Inflammatory macrophage (primary cell): ENCODE results near the gene ESX1.
"Not testable (repeated sequence)": the region's sequence is repeated elsewhere in the genome, so short reads cannot be mapped to it uniquely, and the experiment has no call there.

Experiments used
- DNase-seq, 2 donors: peaks; one replicate each; pipeline ENCODE4 v3.0.0-alpha.2; 2020 to 2022
- total RNA-seq, 18 experiments: gene quantifications; one replicate each; lab custom pipeline; 2026; ENCODE audit warnings: mixed read lengths in 6 of 18, inconsistent platforms in 2 of 18; lab: John Stamatoyannopoulos, UW

The ESX1 gene
- 0 reads per million in 18 experiments for total RNA-seq

- no peak for DNase-seq
Observed at GRCh38 chrX:104254442-104255115, at the start of gene ESX1. ESX1 (minus strand) TSS chrX:104254933; CDS start chrX:104254849, 84 bp downstream.

DNA sequence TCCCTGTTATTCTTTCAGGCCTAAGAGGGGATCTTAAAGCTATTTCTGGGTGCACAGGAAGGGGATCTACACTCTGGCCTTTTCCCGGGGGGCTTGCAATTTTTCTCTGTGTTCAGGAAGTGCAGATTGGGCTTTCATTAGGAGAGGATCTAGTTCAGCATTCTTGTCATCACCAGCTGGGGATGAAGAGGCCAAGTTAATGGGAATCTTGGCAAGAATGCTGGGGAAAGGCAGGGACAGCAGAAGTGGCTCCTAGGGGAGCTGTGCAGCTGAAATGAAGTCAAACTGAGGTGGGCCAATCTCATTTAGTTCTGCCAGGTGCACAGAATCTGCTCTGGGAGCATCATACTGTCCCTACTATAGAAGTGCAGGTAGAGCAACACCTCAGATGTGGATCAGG lies 40.9 kb upstream of the ESX1 start:
- no peak for DNase-seq

DNA sequence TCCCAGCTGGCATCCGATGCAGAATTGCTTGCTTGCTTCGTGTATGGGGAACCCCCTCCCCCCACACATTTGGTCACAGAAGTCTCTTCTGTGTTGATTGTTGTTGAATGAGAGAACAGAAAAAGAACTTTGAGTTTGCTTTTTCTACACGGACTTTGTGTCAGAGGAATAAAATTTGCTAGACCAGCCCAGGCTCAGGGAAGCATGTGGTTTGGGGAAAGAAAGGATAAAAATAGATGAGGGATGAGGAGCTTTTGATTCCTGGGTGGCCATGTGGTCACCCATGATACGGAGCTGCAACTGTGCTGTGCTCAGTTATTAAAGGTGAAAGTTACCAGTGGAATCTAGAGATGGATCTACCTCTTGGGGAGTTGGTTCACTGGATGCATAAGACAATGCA lies 34.2 kb upstream of the ESX1 start:
- DNase-seq = no peak

DNA sequence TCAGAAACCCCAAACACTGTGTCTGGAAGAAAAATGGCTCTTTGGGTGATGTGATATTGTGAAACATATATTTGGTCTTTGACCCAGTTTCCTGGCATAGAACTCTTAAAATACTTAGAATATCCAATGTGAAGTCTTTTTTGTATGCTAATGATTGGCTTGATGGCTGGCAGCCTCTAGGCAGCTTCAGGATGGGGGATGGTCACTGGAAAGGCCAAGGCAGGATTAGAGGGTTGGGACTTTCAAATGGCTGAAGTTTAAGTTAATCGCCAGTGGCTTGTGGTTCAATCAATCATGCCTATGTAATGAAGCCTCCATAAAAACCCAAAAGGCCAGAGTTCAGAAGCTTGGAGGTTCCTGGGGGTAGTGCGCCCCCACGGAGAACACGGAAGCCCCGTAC lies 33.5 kb upstream of the ESX1 start:
- no peak for DNase-seq

DNA sequence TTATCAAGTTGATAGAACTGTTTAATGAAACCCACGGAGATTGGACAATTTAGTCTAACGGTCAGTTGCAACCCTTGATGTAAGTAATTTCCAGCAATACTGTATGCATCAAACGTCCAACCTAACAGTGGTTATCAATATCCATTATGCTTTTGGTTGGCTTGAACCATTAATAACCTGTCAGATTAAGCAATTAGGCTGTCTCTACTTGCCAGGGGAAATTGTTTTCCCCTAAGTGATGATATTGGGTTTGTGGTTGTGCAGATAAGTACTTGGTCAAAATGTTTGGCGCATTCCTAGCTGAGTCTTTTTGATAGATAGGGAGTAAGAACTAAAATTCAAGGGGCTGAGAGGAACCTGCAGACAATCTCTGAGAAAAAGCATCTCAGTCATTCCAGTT lies 30.5 kb upstream of the ESX1 start:
- DNase-seq = no peak

GRCh38 chrX:104284507-104284906 lies 29.8 kb upstream of the ESX1 start:
- no peak for DNase-seq

GRCh38 chrX:104282166-104282725 lies 27.5 kb upstream of the ESX1 start:
- DNase-seq = no peak

DNA sequence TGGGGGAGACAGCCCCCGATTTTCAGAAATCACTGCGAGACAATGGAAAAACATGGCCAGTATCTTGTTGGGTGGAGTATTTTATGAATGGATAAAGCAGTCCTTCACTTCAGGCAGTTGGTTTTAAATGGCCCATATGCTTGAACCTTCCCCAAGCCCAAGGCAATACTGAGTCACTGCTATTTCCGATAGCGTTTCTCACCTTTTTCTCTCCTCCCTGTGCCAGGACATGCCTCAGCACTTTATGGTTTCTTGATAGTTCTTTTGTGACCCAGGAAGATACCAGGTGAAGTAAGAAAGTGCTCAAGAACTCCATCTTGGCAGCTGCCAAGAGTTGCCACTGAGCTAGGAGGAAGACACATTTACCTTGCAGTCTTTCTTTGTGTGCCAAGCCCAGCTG lies 26.8 kb upstream of the ESX1 start:
- DNase-seq = no peak

- DNase-seq = no peak
Observed at GRCh38 chrX:104280609-104281008, 25.9 kb upstream of the ESX1 start.

- peak; percentile 19 to 20 for DNase-seq
Observed at GRCh38 chrX:104270916-104271512, 16.3 kb upstream of the ESX1 start.

GRCh38 chrX:104270212-104270611 lies 15.5 kb upstream of the ESX1 start:
- DNase-seq = no peak

DNA sequence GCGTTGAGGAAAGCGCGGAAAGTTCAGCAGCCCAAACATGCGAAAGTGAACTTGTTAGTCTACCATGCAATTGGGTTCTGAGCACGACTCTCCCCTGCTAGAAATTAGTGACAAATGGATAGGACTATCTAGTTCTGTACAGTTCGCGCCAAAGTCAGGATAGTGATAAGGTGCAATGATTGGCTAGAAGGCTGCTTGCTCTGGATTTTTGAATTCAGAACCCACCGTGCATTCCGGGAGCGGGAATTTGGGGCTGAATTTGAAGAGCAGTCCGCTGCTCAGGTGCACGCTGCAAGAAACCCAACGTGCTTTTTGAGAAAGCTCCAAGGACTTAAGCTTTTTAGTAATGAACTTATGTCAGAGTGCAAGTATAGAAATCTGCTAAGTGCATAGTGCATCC lies 732 bp upstream of the ESX1 start:
- DNase-seq = no peak

DNA sequence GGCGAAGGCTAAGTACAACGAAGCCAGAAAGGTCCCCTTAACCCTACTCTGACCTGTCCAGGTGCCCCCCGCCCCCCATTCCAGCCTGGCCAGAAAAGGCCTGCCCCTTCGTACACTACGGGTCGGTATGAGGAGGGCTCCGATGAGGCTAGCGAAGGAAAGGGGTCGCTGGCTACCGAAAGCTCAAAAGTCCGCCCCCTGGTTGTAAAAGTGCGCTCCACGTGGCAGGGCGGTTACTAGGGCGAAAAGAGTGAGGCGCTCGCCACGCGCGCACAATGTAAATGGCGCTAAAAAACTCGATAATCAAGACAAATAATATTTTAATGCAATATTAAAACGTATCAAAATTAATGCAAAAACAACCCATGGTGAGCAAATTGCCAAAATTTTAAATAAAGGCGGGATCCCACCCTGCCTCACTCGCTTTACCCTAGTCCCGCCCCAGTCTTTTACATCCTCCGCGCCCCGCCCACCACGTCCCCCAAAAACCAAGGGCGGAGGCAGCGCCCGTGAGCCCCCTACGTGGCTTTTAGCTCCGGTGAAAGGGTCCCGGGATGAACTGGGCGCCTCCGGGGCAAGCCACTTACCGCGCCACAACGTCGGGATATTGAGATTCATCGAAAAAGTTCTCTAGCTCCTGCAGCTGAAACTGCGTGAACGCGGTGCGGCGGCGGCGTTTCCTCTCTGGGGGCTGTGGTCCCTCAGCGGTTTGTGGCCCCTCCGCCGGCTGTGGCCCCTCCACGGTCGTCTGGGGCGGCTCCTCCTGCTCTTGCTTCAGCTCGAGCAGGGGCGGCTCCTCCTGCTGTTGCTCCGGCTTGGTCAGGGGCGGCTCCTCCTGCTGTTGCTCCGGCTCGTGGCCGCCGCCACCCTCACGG lies 929 bp downstream of the ESX1 start:
- DNase-seq = no peak

DNA sequence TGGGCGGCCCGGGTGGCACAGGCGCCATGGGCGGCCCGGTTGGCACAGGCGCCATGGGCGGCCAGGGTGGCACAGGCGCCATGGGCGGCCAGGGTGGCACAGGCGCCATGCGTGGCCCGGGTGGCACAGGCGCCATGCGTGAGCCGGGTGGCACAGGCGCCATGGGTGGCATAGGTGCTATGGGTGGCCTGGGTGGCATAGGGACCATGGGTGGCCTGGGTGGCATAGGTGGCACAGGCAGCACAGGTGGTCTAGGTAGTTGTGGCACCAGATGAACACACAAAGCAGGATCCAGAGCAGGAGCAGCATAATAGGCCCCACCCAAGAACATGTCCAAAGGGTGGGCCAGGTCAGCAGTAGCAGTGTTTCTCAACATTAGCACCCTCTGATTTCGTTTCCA lies 4.3 kb downstream of the ESX1 start:
- DNase-seq = no peak

- DNase-seq = not testable (repeated sequence)
Observed at GRCh38 chrX:104230060-104230459, 24.7 kb downstream of the ESX1 start.

GRCh38 chrX:104211187-104211586 lies 43.5 kb downstream of the ESX1 start:
- no peak for DNase-seq

DNA sequence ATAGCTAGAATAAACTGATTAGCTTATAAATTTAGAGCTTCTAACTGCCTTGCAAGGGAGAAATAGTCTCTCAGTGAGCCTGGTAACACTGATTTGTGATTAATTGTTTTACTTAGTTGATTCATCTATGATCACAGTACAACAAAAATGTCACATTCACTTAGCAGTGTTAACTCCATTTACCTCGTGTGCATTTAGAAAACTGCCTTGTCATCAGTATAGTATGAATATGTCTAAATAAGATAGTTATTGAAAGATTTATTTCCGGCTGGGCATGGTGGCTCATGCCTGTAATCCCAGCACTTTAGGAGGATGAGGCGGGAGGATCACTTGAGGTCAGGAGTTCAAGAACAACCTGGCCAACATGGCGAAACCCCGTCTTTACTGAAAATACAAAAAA lies 49.2 kb downstream of the ESX1 start:
- no peak for DNase-seq
